Occipital lobe (tissue), 2 donors: Measurements from ENCODE around the gene RAB8A. TPM values are rescaled to one million over a fixed set of nuclear protein-coding genes. Genes with fewer than 3 reads are reported as not detected.
"Not testable (repeated sequence)": the region's sequence is repeated elsewhere in the genome, so short reads cannot be mapped to it uniquely, and the experiment has no call there.

Source experiments
- DNase-seq: peaks from one replicate; lab custom pipeline; 2025; lab: John Stamatoyannopoulos, UW
- total RNA-seq: library from RNA; depleted of rRNA; stranded (reverse); fragments of >200 nt; gene quantifications from one replicate; pipeline ENCODE4 v1.2.3, GENCODE V29; 2014

The RAB8A gene
- total RNA-seq, 1 donor from 2014 or later, result 33.7 TPM

GRCh38 chr19:16078759-16079707, 32.7 kb upstream of the RAB8A start:
- DNase-seq, result no peak

DNA sequence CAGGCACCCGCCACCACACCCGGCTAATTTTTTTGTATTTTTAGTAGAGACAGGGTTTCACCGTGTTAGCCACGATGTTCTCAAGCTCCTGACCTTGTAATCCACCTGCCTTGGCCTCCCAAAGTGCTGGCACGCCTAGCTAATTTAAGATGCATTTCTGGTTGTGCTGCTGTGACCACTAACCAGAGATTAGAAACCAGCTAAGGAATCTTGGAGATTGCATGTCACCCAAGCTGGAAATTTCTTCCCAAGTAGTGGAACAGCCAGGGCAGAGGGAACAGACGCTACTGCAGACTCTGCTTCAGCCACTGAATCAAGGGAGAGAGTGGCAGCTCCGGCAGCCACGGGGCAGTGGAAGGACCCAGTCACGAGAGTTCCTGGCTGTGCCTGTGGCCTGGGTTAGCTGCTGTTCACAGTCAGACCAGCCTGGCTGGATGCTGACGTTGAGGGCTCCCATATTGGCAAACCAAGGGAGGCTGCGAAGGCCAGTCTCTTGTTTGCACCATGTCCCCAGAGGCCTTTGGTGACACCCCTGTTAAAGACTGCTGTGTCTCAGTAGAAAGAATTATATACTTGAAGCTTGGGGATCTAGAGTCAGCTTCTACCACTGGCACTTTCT, 27.5 kb upstream of the RAB8A start:
- no peak for DNase-seq

- no peak for DNase-seq
Measured at GRCh38 chr19:16085115-16085514, 26.6 kb upstream of the RAB8A start.

- DNase-seq, result not testable (repeated sequence)
Measured at GRCh38 chr19:16087404-16087803, 24.3 kb upstream of the RAB8A start.

DNA sequence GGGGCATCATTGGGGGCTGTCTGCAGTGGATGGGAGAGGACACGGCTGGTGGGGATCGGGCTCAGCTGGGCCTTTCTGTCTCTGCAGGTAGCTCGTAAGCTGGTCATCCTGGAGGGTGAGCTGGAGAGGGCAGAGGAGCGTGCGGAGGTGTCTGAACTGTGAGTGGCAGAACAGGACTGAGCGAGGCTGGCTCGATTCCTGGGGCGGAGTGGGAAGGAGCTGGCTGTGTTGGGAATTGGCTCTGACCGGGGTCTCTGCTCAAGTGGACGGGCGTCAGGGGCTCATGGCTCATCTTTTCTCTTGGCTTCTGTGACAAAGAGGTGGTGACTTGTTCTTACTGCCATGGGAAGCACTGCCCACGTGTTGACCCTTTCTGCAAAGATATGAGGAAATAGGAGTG, 23.7 kb upstream of the RAB8A start:
- DNase-seq, result no peak

GRCh38 chr19:16088351-16089009, 23.2 kb upstream of the RAB8A start:
- no peak for DNase-seq

DNA sequence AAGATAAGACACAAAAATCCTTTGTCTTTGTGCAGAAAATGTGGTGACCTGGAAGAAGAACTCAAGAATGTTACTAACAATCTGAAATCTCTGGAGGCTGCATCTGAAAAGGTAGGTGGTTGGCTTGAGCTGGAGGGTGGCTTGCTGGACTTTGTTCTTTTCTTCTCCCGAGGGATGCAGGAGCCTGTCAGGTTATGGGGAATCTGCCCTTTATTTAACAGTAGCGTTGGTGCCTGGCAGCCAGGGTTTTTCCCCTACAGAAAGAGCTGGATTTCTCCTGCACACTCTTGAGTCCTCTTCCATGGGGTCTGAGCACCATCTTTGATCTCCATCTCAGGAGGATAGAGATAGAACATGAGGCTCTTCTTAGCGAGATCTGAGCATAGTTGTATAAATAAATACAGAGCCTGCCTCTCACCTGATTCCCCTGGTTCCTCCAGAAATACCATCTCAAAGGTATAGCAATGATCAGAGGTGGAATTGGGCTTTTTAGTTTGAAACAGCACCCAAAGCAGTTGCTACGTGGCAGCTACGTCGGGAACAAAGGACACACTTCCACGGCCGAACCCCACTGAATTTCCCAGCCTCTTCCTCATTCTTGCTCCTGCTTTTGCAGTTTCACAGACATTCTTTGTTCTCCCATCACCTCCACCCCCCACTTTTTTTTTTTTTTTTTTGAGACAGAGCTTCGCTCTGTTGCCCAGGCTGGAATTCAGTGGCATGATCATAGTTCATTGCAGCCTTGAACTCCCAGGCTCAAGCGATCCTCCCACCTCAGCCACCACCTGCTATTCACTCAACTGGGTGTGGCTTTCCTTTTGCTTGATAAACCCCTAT, 22.5 kb upstream of the RAB8A start:
- DNase-seq, result no peak

- no peak for DNase-seq
Measured at GRCh38 chr19:16091546-16092475, 19.9 kb upstream of the RAB8A start.

GRCh38 chr19:16094360-16095070, 17.2 kb upstream of the RAB8A start:
- no peak for DNase-seq

DNA sequence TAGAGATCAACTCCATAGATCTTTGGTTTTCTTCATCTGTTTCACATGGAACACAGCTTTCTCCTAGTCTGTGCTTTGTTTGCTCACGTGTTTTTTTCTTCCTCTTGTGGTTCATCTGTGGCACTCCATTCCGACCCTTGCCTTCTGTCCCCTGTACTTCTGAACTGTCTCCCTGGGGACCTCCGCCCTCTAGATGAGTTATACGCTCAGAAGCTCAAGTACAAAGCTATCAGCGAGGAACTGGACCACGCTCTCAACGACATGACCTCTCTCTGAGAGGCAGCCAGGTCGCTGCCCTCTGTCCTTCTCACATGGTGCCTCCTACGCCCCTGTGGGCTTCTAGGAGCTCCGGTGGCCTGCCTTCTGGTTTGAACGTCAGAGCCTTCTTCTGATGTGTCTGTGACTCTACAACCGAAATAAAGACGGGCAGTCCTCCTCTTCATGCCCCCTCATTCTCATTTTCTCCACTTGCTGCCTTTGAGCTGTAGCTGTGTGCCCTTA, 16.6 kb upstream of the RAB8A start:
- DNase-seq, result no peak

DNA sequence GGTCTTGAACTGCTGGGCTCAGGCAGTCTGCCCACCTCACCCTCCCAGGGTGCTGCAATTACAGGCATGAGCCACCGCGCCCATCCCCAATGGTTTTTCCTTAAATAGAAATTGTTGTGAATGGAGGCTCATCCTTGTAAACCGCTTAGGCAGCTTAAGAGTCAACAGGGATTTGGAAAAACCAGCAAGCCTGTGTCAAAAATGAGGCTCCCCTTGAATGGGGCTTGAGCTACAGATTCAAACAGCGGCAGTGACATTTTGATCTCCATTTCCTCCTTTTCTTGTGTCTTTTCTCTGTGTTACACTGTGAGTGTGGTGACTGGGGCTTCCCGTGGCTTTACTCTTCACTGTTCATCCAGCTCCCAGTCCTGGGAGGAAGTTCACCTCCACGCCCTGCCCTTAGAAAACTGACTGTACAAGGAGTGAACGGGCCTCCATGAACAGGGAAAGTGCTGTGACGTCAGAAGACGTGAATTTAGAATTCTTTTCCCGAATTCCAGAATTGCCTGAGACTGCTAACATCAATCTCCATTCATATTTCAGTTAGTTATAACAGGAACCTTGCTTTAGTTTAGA, 15.3 kb upstream of the RAB8A start:
- DNase-seq, result no peak

DNA sequence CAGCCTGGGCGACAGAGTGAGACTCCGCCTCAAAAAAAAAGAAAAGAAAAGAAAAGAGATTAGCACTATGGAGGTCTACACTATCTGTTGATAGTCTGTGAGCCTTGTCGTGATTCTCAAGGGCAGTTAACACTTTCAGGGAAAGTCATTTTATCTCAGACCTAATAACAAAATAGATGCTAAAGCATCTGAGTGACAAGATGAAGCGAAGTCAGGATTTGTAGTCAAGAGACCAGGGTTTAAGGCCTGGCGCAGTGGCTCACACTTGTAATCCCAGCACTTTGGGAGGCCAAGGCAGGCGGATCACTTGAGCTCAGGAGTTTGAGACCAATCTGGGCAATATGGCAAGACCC, 13.3 kb upstream of the RAB8A start:
- no peak for DNase-seq

DNA sequence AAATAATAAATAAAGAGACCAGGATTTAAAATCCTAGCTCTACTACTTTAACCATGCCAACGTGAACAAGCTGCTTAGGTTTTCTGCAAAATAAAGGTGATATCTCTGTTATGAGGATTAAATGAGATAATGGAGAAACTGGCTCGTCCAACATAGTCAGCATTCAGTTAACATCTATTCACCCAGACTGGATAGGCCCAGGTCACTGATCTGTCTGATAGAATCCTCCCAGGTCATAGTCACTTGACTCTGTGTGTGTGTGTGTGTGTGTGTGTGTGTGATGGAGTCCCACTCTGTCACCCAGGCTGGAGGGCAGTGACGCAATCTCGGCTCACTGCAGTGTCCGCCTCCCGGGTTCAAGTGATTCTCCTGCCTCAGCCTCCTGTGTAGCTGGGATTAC, 12.9 kb upstream of the RAB8A start:
- no peak for DNase-seq

DNA sequence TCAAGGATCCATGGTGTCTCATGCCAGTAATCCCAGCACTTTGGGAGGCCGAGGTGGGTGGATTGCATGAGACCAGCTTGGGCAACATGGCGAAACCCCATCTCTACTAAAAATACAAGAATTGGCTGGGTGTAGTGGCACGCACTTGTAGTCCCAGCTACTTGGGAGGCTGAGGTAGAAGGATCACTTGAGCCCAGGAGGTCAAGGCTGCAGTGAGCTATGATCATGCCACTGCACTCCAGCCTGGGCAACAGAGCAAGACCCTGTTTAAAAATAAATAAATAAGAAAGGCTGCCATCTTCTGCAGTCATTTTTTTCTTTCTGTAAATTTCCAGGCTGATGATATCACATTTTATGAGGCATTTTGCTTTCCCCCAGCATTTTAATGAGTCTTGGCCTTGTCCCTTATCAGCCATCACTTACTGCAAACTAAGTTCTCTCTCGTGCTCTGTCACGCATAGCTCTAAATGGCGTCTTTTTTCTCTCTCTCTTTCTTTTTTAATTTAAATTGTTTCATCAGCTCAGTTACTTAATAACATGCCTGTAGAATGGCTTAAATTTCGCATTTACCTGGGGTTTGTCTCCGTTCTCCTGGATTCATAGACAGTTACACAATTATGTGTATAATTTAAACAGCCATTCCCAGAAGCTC, 12.2 kb upstream of the RAB8A start:
- not testable (repeated sequence) for DNase-seq

DNA sequence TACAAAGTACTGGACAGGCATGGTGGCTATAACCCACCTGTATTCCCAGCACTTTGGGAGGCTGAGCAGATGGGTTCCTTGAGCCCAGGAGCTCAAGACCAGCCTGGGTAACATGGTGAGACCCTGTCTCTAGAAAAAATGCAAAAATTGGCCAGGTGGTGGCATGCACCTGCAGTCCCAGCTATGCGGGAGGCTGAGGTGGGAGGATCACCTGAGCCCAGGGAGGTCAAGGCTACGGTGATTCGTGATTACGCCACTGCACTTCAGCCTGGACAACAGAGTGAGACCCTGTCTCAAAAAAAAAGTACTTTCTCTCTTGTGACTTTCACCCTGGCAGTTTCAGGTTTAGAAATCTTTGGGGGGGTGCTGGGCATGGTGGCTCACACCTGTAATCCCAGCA, 11.2 kb upstream of the RAB8A start:
- no peak for DNase-seq

GRCh38 chr19:16104722-16105121, 7.0 kb upstream of the RAB8A start:
- DNase-seq, result no peak

GRCh38 chr19:16106121-16106520, 5.6 kb upstream of the RAB8A start:
- DNase-seq, result no peak

GRCh38 chr19:16111909-16112752, 442 bp downstream of the RAB8A start:
- DNase-seq, result no peak
